ENCODE results near the gene CDK14.
"Not testable (repeated sequence)": the region's sequence is repeated elsewhere in the genome, so short reads cannot be mapped to it uniquely, and the experiment has no call there.

The CDK14 gene

DNA sequence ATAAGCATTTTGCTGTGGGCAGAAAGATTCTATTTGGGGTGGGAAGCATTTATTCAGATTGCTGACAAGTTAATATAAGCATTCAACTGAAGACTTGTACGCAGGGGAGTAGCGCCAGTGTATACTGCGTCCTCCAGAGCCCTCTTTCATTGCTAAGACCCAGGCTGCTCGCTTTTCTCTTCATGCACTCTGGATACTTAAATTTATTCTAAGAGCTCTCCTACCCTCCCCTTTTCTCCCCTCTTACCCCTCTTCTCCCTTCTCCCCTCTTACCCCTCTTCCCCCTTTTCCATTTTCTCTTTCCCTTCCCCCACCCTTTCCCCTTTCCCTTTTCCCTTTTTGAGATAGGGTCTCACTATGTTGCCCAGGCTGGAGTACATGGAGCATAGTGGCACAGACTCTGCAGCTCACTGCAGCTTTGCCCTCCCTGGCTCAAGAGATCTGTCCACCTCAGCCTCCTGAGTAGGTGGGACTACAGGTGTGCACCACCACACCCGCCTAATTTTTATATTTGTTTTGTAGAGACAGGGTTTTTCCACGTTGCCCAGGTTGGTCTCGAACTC lies 125.8 kb downstream of the CDK14 start:
- no peaks in the 10 kb centered on the region for H3K4me1 Mint-ChIP-seq
- no peaks in the 10 kb centered on the region for H3K9me3 Mint-ChIP-seq
- no peaks in the 10 kb centered on the region for H3K27me3 Mint-ChIP-seq
- CTCF ChIA-PET = no interaction called here
- H3K27ac Mint-ChIP-seq = no peak overlapping the region
- no peak for DNase-seq
- no peaks in the 10 kb centered on the region for H3K36me3 Mint-ChIP-seq
- H3K4me3 Mint-ChIP-seq = no peak overlapping the region

DNA sequence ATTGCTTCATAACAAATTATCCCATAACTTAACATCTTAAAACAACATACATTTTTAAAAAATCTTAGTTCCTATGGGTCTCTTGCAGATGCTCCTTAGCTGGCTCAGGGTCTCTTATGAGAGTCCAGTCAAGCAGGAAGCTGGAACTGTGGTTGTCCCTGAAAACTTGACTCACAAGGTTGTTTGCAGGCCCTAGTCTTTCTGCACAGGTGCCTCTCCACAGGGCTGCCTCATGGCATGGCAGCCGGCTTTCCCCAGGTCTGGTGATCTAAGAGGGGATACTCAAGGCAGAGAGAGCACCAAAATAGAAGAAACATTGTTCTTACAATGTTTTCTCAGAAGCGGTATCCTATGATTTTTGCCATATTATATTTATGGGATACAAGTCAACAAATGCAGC lies 127.1 kb downstream of the CDK14 start:
- DNase-seq = no peak
- Mint-ChIP-seq H3K27me3 (no peaks in the 10 kb centered on the region), H3K4me1 (no peaks in the 10 kb centered on the region), H3K36me3 (no peaks in the 10 kb centered on the region), H3K4me3 (no peak overlapping the region), H3K27ac (no peak overlapping the region), H3K9me3 (no peaks in the 10 kb centered on the region)
- CTCF ChIA-PET = interaction anchor here (0.6 kb wide), 1 partner anchor 14 kb away, joined by 3 read pairs; no protein-coding TSS in a partner anchor

DNA sequence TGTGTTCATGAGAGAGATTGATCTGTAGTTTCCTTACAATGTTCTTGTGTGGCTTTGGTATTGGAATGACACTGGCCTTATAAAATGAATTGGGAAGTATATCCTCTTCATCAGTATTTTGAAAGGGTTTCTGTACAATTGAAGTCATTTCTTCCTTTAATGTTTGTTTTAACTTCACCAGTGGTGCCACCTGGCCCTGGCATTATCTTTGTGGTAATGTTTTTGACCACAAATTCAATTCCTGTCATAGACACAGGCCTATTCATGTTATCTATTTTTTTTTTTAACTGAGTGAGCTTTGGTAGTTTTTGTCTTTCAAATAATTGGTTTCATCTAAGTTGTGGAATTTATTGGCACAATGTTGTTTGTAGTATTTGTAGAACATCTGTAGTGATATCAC lies 127.7 kb downstream of the CDK14 start:
- Mint-ChIP-seq H3K36me3 (no peaks in the 10 kb centered on the region), H3K4me3 (no peak overlapping the region), H3K4me1 (no peaks in the 10 kb centered on the region), H3K27me3 (no peaks in the 10 kb centered on the region), H3K27ac (no peak overlapping the region), H3K9me3 (no peaks in the 10 kb centered on the region)
- CTCF ChIA-PET = no interaction called here
- no peak for DNase-seq

DNA sequence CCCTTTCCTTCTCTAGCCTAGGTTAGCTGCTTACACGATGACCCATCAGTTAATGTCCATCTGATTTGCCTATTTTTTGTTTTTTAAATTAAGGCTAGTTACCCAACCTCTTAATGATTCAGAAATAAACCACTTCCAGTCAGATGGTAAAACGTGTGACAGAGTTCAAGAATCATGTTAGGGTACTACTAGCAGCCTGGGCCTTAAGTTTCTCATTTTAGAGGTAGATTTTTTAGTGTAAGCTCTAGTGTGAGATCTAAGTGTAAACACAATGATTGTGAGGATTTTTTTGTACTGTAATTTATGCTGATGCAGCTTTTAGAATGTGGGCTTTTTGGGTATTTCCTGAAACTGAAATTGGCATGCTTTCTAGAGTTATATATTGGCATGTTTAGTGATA lies 130.0 kb downstream of the CDK14 start:
- no peak for DNase-seq
- Mint-ChIP-seq H3K27me3 (no peaks in the 10 kb centered on the region), H3K9me3 (peaks cover 7% of the 10 kb centered on the region), H3K4me1 (no peaks in the 10 kb centered on the region), H3K36me3 (no peaks in the 10 kb centered on the region), H3K4me3 (no peak overlapping the region), H3K27ac (no peak overlapping the region)
- CTCF ChIA-PET = no interaction called here

DNA sequence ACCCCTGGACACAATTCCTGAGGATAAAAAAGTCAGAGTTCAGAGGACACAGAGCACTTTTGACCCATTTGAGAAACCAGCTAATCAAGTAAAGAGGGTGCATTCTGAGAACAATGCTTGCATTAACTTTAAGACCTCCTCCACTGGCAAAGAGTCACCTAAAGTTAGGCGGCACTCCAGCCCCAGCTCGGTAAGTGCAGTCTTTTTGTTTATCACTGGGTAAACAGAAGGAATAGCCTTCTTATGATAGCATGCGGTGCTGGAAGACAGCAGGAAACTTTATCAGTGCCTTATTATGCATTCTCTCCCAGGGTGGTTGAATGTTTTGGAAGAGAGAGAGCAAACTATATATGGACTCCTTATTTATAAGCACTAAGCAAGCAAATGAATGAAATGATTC lies 130.5 kb downstream of the CDK14 start:
- Mint-ChIP-seq H3K36me3 (no peaks in the 10 kb centered on the region), H3K4me1 (no peaks in the 10 kb centered on the region), H3K4me3 (no peak overlapping the region), H3K27ac (no peak overlapping the region), H3K27me3 (no peaks in the 10 kb centered on the region), H3K9me3 (peaks cover 7% of the 10 kb centered on the region)
- no peak for DNase-seq
- CTCF ChIA-PET = no interaction called here

DNA sequence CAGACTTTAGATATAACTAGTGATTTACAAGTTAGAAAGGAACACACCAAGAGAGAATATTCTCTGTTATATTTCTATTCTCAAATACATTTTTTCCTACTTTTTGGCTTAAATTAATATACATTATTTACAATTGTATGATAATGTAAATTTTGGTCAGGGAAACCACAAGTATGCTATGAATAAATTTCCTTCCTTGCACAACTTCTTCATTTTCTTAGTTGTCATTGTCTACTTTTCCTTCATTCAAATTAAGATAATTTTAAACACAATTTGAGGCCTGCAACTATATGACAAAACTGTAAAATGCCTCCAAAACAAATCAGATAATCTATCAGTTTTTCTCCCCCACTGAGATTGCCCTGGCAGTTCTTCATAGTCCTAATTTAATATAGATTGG lies 131.3 kb downstream of the CDK14 start:
- no peak for DNase-seq

DNA sequence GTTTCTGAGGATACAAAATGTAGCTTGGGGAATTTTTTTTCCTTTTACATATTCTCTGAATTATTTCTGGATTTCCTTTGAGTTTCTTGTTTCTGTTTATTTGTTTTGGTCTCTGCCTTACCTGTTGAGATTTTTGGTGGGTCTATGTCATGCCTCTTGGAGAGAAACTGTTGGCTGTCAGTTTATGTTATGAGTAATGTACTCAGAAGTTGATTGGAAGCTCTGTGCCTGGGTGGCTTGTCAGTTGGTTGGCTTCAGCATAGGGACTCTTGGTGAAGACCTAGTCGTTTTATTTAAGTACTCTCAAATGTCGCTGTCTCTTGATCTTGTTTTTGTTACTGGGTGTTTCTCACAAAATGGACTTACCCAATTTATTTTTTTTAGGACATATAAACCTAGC lies 132.4 kb downstream of the CDK14 start:
- no peak overlapping the region for H3K27ac Mint-ChIP-seq
- peaks cover 13% of the 10 kb centered on the region for H3K9me3 Mint-ChIP-seq
- H3K27me3 Mint-ChIP-seq = no peaks in the 10 kb centered on the region
- H3K4me1 Mint-ChIP-seq = no peaks in the 10 kb centered on the region
- no peaks in the 10 kb centered on the region for H3K36me3 Mint-ChIP-seq
- H3K4me3 Mint-ChIP-seq = no peak overlapping the region
- CTCF ChIA-PET = no interaction called here
- DNase-seq = no peak

More for the DNA sequence above, 131.3 kb downstream of the CDK14 start:
- peaks cover 7% of the 10 kb centered on the region for H3K9me3 Mint-ChIP-seq
- no peaks in the 10 kb centered on the region for H3K36me3 Mint-ChIP-seq
- no peaks in the 10 kb centered on the region for H3K27me3 Mint-ChIP-seq
- no peaks in the 10 kb centered on the region for H3K4me1 Mint-ChIP-seq
- H3K27ac Mint-ChIP-seq = no peak overlapping the region
- CTCF ChIA-PET = no interaction called here
- no peak overlapping the region for H3K4me3 Mint-ChIP-seq

DNA sequence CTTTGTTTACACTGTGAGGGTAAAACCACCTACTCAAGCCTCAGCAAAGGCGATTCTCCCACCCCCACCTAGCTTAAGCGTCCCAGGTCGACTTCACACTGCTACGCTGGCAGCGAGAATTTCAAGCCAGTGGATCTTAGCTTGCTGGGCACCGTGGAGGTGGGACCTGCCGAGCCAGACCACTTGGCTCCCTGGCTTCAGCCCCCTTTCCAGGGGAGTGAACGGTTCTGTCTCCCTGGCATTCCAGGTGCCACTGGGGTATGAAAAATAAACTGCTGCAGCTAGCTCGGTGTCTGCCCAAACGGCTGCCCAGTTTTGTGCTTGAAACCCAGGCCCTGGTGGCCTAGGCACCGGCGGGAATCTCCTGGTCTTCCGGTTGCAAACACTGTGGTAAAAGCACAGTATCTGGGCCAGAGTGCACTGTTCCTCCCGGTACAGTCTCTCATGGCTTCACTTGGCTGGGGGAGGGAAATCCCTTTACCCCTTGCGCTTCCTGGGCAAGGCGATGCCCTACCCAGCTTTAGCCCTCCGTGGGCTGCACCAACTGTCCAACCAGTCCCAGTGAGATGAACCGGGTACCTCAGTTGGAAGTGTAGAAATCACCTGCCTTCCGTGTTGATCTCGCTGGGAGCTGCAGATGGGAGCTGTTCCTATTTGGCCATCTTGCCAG lies 139.6 kb downstream of the CDK14 start:
- H3K4me1 Mint-ChIP-seq, H3K36me3 Mint-ChIP-seq, H3K27ac Mint-ChIP-seq, DNase-seq, H3K9me3 Mint-ChIP-seq, H3K4me3 Mint-ChIP-seq, H3K27me3 Mint-ChIP-seq, CTCF ChIA-PET: not testable (repeated sequence)

DNA sequence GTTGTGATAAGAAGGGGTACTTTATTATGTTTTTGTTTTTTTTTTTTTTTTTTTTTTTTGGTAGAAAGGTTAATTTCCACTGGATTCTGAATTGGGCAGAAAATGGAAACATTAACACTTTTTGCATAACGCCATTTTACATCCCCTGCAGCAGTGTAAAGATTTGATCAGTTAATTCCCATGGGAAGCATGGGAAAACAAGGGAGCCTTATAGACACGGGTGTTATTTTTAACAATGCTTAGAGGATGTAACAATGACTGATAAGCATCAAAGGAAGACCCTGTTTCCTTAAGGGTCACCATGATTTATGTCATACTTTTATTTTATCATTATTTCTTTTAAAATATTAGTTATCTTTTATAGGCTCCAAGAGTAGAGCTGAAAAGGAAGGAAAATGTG lies 140.2 kb downstream of the CDK14 start:
- Mint-ChIP-seq H3K4me1 (no peaks in the 10 kb centered on the region), H3K27ac (no peak overlapping the region), H3K9me3 (peaks cover 7% of the 10 kb centered on the region), H3K27me3 (no peaks in the 10 kb centered on the region), H3K36me3 (no peaks in the 10 kb centered on the region), H3K4me3 (no peak overlapping the region)
- no peak for DNase-seq
- CTCF ChIA-PET = no interaction called here

DNA sequence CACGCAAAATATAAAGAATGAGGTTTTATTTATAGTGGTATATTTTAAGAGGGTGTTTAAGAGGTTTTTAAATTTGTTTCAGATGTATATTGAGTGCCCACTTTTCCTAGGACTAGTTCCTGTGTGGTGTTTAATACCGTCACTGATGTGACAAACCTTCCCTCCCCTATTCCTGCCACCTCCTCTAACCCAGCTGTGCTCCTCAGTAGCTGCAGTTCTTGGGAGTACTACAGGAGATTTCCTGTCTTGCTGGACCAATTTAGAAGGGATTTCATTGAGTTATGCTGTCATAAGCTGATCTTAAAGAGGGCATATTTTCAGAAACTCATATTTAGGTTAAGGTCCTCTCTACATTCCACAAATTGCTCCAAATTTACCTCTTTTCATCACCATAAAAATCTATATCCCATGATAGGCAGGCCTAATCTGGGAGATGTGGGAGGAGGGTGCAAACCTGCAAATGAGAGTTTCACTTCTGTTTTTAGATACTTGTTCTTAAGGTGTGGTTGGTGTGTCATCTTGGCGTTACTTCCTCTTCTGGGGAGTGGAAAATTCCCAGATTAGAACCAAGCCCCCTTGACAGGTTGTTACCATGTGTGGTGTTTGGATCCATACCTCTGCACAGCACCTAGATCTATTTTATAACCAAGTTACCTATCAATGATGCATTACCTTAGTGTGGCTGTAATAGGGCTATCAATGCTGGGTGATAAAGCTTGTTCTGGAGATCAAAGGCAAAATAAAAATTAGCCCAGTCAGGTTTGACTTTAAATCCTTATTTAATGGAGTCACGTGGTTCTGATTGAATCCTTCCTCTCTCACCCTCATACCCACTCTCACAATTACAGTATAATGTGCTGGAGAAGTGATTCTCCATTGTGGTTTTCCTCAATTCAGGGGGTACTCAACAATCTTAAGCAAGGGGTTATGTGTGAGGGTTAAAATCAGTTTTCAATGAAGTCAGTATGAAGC lies 141.1 kb downstream of the CDK14 start:
- no peaks in the 10 kb centered on the region for H3K4me1 Mint-ChIP-seq
- DNase-seq = no peak
- no peak overlapping the region for H3K4me3 Mint-ChIP-seq
- H3K27me3 Mint-ChIP-seq = no peaks in the 10 kb centered on the region
- H3K27ac Mint-ChIP-seq = no peak overlapping the region
- no peaks in the 10 kb centered on the region for H3K36me3 Mint-ChIP-seq
- CTCF ChIA-PET = no interaction called here
- H3K9me3 Mint-ChIP-seq = peaks cover 7% of the 10 kb centered on the region

DNA sequence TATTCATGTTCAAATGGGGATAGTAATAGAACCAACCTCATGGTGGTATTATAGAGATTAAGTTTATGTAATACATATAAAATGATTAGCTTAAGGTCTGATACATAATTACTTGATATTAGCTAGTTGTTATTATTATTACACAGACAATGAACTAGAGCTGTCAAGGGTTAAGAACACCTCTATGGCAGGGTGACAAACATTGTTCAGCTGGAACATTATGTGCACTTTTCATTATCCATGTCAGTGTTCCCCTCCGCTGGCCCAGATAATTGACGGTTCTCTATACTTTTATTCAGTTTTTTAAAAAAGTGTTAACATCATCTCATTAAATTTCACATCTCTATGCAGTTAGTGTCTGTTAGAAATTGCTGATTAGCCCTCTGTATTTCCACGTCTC lies 142.1 kb downstream of the CDK14 start:
- H3K36me3 Mint-ChIP-seq = no peaks in the 10 kb centered on the region
- CTCF ChIA-PET = no interaction called here
- H3K4me1 Mint-ChIP-seq = no peaks in the 10 kb centered on the region
- H3K4me3 Mint-ChIP-seq = no peak overlapping the region
- H3K27ac Mint-ChIP-seq = no peak overlapping the region
- peaks cover 2% of the 10 kb centered on the region for H3K9me3 Mint-ChIP-seq
- no peak for DNase-seq
- H3K27me3 Mint-ChIP-seq = no peaks in the 10 kb centered on the region

DNA sequence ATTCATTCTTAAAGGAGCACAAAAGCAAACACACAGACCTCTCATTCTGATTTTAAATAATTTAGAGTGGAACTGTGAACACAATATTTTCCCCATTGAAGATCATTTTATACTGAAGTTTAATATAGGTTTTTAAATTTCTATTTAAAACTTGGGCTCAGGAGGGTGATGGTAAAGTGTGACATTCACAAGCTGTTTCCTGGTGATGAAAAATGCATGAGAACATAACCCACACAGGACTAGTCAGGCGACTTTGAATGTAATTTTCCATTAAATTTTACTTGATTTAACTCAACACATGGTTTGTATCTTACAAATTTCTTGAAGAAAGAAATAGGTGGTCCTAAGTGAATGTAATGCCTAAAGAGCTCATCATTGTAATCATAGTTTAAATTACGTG lies 143.6 kb downstream of the CDK14 start:
- Mint-ChIP-seq H3K4me3 (no peak overlapping the region), H3K27ac (no peak overlapping the region), H3K36me3 (no peaks in the 10 kb centered on the region), H3K9me3 (no peaks in the 10 kb centered on the region), H3K4me1 (no peaks in the 10 kb centered on the region), H3K27me3 (no peaks in the 10 kb centered on the region)
- CTCF ChIA-PET = interaction anchor here (0.7 kb wide), 1 partner anchor 801 kb away, joined by 3 read pairs; no protein-coding TSS in a partner anchor
- no peak for DNase-seq

DNA sequence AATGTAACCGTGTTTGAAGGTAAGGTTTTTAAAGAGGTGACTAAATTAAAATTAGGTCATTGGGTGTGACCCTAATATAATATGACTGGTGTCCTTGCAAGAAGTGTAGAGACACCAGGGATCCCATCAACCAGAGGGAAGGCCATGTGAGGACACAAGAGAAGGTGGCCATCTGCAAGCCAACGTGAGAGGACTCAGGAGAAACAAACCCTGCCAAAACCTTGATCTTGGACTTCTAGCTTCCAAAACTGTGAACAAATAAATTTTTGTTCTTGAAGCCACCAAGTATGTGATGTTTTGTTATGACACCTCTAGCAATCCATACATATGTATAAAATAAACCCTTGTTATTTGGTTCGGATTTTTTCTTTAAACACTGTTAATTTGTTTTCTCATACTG lies 144.3 kb downstream of the CDK14 start:
- DNase-seq = no peak
- no peaks in the 10 kb centered on the region for H3K4me1 Mint-ChIP-seq
- no peaks in the 10 kb centered on the region for H3K36me3 Mint-ChIP-seq
- no peak overlapping the region for H3K27ac Mint-ChIP-seq
- no peaks in the 10 kb centered on the region for H3K27me3 Mint-ChIP-seq
- H3K4me3 Mint-ChIP-seq = no peak overlapping the region
- CTCF ChIA-PET = no interaction called here
- H3K9me3 Mint-ChIP-seq = no peaks in the 10 kb centered on the region

DNA sequence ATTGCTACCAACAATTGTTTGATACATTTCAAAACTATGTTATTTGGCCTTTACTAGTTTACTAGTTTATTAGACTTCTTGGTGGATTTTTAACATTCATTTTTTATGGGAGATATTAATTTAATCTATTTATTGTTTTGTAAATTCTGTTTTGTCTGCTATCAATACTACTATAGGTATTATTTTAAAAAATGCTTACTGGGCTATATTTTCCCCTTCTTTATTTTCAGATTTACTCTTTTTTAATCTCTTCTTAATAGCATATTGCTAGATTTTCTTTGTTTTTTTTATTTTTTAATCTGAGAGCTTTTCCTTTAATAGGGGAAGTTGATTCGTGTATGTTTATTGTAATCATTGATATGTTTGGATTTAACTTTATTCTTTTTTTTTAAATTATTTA lies 147.5 kb downstream of the CDK14 start:
- no peaks in the 10 kb centered on the region for H3K9me3 Mint-ChIP-seq
- no peak overlapping the region for H3K27ac Mint-ChIP-seq
- CTCF ChIA-PET = no interaction called here
- H3K4me1 Mint-ChIP-seq = no peaks in the 10 kb centered on the region
- no peaks in the 10 kb centered on the region for H3K27me3 Mint-ChIP-seq
- DNase-seq = no peak
- H3K36me3 Mint-ChIP-seq = no peaks in the 10 kb centered on the region
- H3K4me3 Mint-ChIP-seq = no peak overlapping the region

DNA sequence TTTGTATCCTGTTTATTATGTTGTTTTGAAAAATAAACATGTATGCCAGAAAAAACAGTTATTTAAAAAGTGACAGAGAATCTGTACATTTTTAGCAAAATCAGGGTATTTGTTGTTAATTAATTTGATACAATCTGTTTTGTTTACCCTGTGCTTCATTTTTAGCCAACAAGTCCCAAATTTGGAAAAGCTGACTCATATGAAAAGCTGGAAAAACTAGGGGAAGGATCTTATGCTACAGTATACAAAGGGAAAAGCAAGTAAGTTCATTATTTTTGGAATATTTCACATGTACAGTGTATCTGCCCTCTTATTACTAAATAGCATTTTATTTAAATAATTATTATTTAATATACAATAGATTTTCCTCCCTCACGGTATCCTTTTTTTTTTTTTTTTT lies 151.4 kb downstream of the CDK14 start:
- CTCF ChIA-PET = no interaction called here

More for the DNA sequence above, 151.4 kb downstream of the CDK14 start:
- Mint-ChIP-seq H3K4me3 (no peak overlapping the region), H3K27ac (no peak overlapping the region), H3K9me3 (no peaks in the 10 kb centered on the region), H3K36me3 (no peaks in the 10 kb centered on the region), H3K4me1 (no peaks in the 10 kb centered on the region), H3K27me3 (no peaks in the 10 kb centered on the region)
- no peak for DNase-seq
